B cell (primary cell): ENCODE results near the gene TEX261.

ENCODE experiments used
- EZH2 ChIP-seq: IDR thresholded peaks from 2 replicates; pipeline ENCODE4 v1.6.1; 2012; ENCODE audit warnings: borderline replicate concordance, low read depth, mild to moderate bottlenecking, moderate library complexity, low read length; ENCODE audit not compliant: insufficient read depth, poor library complexity, severe bottlenecking
- TF ChIP-seq, protein P1 (sequence below): fragments of 200-600 bp; IDR thresholded peaks from one replicate; pipeline ENCODE4 v1.8.0; 2022; ENCODE audit warnings: antibody characterized with exemption, mild to moderate bottlenecking

DNA sequence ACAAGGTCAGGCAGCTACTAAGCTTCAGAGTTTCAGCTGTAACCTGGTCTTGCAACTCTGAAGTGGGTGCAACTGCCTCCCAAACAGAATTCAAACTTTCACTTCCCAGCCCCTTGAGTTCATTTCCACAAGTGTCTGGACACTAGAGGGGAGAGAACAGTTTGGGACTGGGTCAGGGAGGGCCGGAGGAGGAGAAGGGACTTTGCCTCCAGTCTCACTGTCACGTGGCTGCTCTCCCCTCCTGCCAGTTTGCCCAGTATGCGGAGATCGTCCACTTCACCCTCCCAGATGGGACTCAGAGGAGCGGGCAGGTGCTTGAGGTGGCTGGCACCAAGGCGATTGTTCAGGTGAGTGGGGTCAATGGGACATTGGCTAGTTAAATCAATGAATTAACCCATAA, 36.9 kb downstream of the TEX261 start:
- TF ChIP-seq EZH2, result no peak
- TF ChIP-seq, protein P1, sequence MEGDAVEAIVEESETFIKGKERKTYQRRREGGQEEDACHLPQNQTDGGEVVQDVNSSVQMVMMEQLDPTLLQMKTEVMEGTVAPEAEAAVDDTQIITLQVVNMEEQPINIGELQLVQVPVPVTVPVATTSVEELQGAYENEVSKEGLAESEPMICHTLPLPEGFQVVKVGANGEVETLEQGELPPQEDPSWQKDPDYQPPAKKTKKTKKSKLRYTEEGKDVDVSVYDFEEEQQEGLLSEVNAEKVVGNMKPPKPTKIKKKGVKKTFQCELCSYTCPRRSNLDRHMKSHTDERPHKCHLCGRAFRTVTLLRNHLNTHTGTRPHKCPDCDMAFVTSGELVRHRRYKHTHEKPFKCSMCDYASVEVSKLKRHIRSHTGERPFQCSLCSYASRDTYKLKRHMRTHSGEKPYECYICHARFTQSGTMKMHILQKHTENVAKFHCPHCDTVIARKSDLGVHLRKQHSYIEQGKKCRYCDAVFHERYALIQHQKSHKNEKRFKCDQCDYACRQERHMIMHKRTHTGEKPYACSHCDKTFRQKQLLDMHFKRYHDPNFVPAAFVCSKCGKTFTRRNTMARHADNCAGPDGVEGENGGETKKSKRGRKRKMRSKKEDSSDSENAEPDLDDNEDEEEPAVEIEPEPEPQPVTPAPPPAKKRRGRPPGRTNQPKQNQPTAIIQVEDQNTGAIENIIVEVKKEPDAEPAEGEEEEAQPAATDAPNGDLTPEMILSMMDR, result no peak
